ENCODE data around the gene ERICH6B.

ERICH6B gene

DNA sequence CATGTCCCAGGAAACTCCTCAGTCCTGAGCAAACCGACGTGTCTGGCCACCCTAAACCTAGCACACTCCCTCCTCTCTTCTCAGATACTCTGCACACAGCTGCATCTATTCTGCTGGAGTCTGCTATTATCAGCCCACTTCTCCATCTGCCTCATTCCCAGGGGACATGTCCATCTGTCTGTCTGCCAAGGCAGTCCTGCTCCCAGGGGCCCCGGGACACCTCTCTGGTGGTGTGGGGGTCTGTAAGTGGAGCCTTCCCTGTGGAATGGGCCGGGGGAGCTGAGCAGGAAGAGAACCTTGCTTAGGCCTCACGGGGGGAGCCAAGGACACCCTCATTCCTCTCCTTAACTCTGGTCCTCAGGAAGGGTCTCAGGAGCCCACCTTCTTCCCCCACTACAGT is 72.7 kb downstream of the ERICH6B start:
- Histone ChIP-seq H3K4me2 (ENCODE audit: low read length) (no peak overlapping the region), H3K79me2 (ENCODE audit: control insufficient read depth, low read length) (no peaks in the 10 kb centered on the region), H3K36me3 (ENCODE audit: control insufficient read depth, low read length) (no peaks in the 10 kb centered on the region), H3K4me1 (ENCODE audit: control insufficient read depth, low read length) (no peaks in the 10 kb centered on the region), H3K4me3 (ENCODE audit: low read length) (no peak overlapping the region), H3K9me2 (replicated peaks; ENCODE audit: control insufficient read depth, low read length) (no peaks in the 10 kb centered on the region), H3K9me3 (ENCODE audit: control insufficient read depth, insufficient read depth, low read length) (no peaks in the 10 kb centered on the region), H3K27me3 (ENCODE audit: control insufficient read depth, low read length) (peaks cover 8% of the 10 kb centered on the region), H4K20me1 (ENCODE audit: control insufficient read depth, insufficient read depth, low read depth, low read length) (no peaks in the 10 kb centered on the region), H3K27ac (ENCODE audit: low read depth, low read length) (no peak overlapping the region), H3F3A (ENCODE audit: control insufficient read depth, insufficient read depth) (no peaks in the 10 kb centered on the region)
- TF ChIP-seq EZH2phosphoT487 (IDR thresholded peaks at IDR 0.05; ENCODE audit: borderline replicate concordance, low read length), result no peak
- TF ChIP-seq, protein P1, sequence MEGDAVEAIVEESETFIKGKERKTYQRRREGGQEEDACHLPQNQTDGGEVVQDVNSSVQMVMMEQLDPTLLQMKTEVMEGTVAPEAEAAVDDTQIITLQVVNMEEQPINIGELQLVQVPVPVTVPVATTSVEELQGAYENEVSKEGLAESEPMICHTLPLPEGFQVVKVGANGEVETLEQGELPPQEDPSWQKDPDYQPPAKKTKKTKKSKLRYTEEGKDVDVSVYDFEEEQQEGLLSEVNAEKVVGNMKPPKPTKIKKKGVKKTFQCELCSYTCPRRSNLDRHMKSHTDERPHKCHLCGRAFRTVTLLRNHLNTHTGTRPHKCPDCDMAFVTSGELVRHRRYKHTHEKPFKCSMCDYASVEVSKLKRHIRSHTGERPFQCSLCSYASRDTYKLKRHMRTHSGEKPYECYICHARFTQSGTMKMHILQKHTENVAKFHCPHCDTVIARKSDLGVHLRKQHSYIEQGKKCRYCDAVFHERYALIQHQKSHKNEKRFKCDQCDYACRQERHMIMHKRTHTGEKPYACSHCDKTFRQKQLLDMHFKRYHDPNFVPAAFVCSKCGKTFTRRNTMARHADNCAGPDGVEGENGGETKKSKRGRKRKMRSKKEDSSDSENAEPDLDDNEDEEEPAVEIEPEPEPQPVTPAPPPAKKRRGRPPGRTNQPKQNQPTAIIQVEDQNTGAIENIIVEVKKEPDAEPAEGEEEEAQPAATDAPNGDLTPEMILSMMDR (IDR thresholded peaks at IDR 0.05; ENCODE audit: low read depth, low read length, poor library complexity, severe bottlenecking), result no peak

DNA sequence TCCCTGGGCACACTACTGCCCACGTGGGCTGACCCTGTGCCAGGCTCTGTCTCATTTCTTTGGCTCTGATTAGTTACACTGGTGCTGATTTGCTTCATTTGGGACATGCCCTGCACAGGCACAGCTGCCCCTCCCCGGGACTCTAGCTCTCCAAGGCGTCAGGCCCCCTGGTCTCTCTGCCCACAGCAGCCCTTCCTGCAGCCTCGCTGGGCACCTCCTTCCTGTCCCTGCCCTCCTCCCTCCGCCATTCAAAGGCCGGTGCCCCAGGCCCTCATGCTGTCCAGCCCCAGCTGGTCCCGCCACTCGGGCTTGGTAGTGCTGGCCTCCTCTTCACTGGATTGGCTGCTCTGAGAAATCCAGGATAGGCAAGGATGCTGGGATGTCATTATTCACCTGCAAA is 73.1 kb downstream of the ERICH6B start:
- TF ChIP-seq EZH2phosphoT487 (IDR thresholded peaks at IDR 0.05; ENCODE audit: borderline replicate concordance, low read length), result no peak
- TF ChIP-seq, protein P1 (IDR thresholded peaks at IDR 0.05; ENCODE audit: low read depth, low read length, poor library complexity, severe bottlenecking), result no peak
- Histone ChIP-seq H3F3A (ENCODE audit: control insufficient read depth, insufficient read depth) (no peaks in the 10 kb centered on the region), H3K27ac (ENCODE audit: low read depth, low read length) (no peak overlapping the region), H3K36me3 (ENCODE audit: control insufficient read depth, low read length) (no peaks in the 10 kb centered on the region), H3K27me3 (ENCODE audit: control insufficient read depth, low read length) (peaks cover 3% of the 10 kb centered on the region; the same call in 1 of the 2 replicates), H4K20me1 (ENCODE audit: control insufficient read depth, insufficient read depth, low read depth, low read length) (no peaks in the 10 kb centered on the region), H3K9me3 (ENCODE audit: control insufficient read depth, insufficient read depth, low read length) (no peaks in the 10 kb centered on the region), H3K4me3 (ENCODE audit: low read length) (no peak overlapping the region), H3K9me2 (replicated peaks; ENCODE audit: control insufficient read depth, low read length) (no peaks in the 10 kb centered on the region), H3K4me1 (ENCODE audit: control insufficient read depth, low read length) (no peaks in the 10 kb centered on the region), H3K4me2 (ENCODE audit: low read length) (no peak overlapping the region), H3K79me2 (ENCODE audit: control insufficient read depth, low read length) (no peaks in the 10 kb centered on the region)

DNA sequence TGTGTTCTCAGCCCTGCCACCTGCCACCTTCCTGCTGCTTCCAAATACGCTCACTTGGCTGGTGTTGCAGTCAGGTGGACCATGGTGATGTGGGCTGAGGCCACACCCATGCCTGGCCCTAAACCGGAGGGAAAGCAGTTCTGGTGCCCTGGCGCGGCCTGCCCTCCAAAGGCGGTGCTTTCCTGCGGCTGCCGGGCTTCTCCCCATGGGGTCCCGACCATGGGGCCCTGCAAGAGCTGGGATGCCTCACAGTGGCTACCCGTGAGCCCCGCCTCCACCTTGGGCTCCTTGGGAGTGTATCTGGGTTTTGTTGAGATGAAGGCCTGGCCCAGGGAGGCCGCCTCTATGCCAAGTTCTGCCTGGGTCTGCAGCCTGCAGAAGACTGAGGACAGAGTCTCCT is 73.7 kb downstream of the ERICH6B start:
- no peaks in the 10 kb centered on the region for H3K27me3 ChIP-seq (ENCODE audit: control insufficient read depth, low read length)
- H4K20me1 ChIP-seq (ENCODE audit: control insufficient read depth, insufficient read depth, low read depth, low read length), result no peaks in the 10 kb centered on the region
- no peaks in the 10 kb centered on the region for H3K36me3 ChIP-seq (ENCODE audit: control insufficient read depth, low read length)
- no peak for TF ChIP-seq EZH2phosphoT487 (IDR thresholded peaks at IDR 0.05; ENCODE audit: borderline replicate concordance, low read length)
- TF ChIP-seq, protein P1 (IDR thresholded peaks at IDR 0.05; ENCODE audit: low read depth, low read length, poor library complexity, severe bottlenecking), result no peak
- H3K4me1 ChIP-seq (ENCODE audit: control insufficient read depth, low read length), result no peaks in the 10 kb centered on the region
- H3K9me2 ChIP-seq (replicated peaks; ENCODE audit: control insufficient read depth, low read length), result no peaks in the 10 kb centered on the region
- H3K27ac ChIP-seq (ENCODE audit: low read depth, low read length), result no peak overlapping the region
- no peaks in the 10 kb centered on the region for H3K9me3 ChIP-seq (ENCODE audit: control insufficient read depth, insufficient read depth, low read length)
- H3K79me2 ChIP-seq (ENCODE audit: control insufficient read depth, low read length), result no peaks in the 10 kb centered on the region
- H3K4me2 ChIP-seq (ENCODE audit: low read length), result no peak overlapping the region
- H3F3A ChIP-seq (ENCODE audit: control insufficient read depth, insufficient read depth), result no peaks in the 10 kb centered on the region
- no peak overlapping the region for H3K4me3 ChIP-seq (ENCODE audit: low read length)

DNA sequence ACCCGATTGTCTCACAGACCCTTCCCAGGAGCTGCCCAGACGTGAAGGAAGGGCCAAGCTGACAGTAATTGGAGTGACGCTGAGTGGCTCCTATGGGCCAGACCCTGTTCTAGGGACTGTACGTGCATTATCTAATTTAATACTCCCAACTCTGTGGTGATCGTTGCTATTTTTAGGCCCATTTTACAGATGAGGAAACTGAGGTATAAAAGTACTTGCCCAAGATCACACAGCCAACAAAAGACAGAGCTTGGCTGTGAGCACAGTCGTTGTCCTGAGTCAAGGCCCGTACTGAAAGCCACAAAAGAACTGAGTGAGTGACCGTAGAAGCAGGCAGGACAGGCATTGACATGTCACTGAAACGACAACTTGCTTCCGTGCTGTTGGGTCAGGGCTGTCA is 74.7 kb downstream of the ERICH6B start:
- Histone ChIP-seq H3K79me2 (ENCODE audit: control insufficient read depth, low read length) (no peaks in the 10 kb centered on the region), H3K36me3 (ENCODE audit: control insufficient read depth, low read length) (peaks cover 4% of the 10 kb centered on the region; the same call in 1 of the 2 replicates), H4K20me1 (ENCODE audit: control insufficient read depth, insufficient read depth, low read depth, low read length) (no peaks in the 10 kb centered on the region), H3K27ac (ENCODE audit: low read depth, low read length) (no peak overlapping the region), H3F3A (ENCODE audit: control insufficient read depth, insufficient read depth) (no peaks in the 10 kb centered on the region), H3K27me3 (ENCODE audit: control insufficient read depth, low read length) (no peaks in the 10 kb centered on the region), H3K4me3 (ENCODE audit: low read length) (no peak overlapping the region), H3K4me1 (ENCODE audit: control insufficient read depth, low read length) (no peaks in the 10 kb centered on the region), H3K9me2 (replicated peaks; ENCODE audit: control insufficient read depth, low read length) (no peaks in the 10 kb centered on the region), H3K4me2 (ENCODE audit: low read length) (no peak overlapping the region), H3K9me3 (ENCODE audit: control insufficient read depth, insufficient read depth, low read length) (no peaks in the 10 kb centered on the region)
- TF ChIP-seq EZH2phosphoT487 (IDR thresholded peaks at IDR 0.05; ENCODE audit: borderline replicate concordance, low read length), result no peak
- TF ChIP-seq, protein P1 (IDR thresholded peaks at IDR 0.05; ENCODE audit: low read depth, low read length, poor library complexity, severe bottlenecking), result no peak
